Measurements from ENCODE around the gene PKDCC.

DNA sequence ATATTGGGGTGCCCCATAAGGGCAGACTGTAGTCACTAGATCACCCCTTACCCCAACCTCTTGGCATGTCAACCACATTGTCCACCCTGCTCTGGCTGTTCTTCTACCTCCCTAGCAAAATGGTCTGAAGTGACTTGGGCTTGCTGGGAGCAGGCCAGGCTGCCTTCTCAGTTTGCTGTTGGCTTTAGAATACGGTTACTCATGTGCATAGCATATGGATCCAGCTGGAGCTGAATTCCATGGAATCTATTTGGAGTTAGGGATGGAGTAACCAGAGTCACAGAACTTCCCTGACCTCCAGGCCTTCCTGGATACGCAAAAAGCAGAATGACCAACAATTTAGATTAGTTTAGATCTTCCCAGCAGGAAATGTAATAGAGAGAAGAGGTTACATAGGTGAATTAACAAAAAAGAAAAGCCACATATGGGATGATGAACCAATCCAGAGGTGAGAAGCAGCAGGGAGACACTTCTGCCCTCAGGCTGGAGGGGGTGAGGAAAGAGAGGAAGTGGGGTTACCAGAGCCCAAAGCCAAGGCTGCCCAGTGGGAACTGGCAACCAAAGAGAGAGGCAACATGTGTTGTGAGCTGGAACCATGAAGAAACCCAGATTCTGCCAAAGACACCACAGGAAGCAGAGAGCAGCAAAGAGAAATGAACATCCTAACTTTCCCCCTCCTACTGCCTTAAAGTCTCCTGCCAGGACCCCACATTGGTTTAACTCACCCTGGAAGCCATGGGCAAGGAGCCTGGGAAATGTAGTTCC is 26.1 kb downstream of the PKDCC start:
- TF ChIP-seq, protein P1, sequence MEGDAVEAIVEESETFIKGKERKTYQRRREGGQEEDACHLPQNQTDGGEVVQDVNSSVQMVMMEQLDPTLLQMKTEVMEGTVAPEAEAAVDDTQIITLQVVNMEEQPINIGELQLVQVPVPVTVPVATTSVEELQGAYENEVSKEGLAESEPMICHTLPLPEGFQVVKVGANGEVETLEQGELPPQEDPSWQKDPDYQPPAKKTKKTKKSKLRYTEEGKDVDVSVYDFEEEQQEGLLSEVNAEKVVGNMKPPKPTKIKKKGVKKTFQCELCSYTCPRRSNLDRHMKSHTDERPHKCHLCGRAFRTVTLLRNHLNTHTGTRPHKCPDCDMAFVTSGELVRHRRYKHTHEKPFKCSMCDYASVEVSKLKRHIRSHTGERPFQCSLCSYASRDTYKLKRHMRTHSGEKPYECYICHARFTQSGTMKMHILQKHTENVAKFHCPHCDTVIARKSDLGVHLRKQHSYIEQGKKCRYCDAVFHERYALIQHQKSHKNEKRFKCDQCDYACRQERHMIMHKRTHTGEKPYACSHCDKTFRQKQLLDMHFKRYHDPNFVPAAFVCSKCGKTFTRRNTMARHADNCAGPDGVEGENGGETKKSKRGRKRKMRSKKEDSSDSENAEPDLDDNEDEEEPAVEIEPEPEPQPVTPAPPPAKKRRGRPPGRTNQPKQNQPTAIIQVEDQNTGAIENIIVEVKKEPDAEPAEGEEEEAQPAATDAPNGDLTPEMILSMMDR (IDR thresholded peaks at IDR 0.05), result no peak
- TF ChIP-seq EP300 (IDR thresholded peaks at IDR 0.05) (no peak), POLR2A (IDR thresholded peaks at IDR 0.05) (no peak)

Measured in suprapubic skin (tissue), 3 donors.